SK-N-SH (cell line): ENCODE data around the gene MTA2. TPM values are rescaled to one million over a fixed set of nuclear protein-coding genes. Genes with fewer than 3 reads are reported as not detected.

Source experiments
- CTCF ChIA-PET: fragments of 300-600, 350-600 bp; formaldehyde crosslinking; extraction: SDS; loops from one replicate; lab custom pipeline; 2021; lab: Yijun Ruan, JAX
- POLR2A ChIA-PET: fragments of 350-600 bp; sonication (Branson Sonifier 250); formaldehyde crosslinking; extraction: SDS; loops from one replicate; lab custom pipeline; 2020; ENCODE audit warnings: antibody characterized with exemption, inconsistent platforms; lab: Yijun Ruan, JAX
- DNase-seq: peaks from one replicate; pipeline ENCODE4 v3.0.0; 2012
- H2AFZ ChIP-seq: fragments of 200-600 bp; sonication (generic); 2 replicates; pipeline ENCODE4 v1.8.1; 2016; ENCODE audit warnings: antibody characterized with exemption, mild to moderate bottlenecking, low read depth
- H3F3A ChIP-seq: fragments of 200-600 bp; sonication (generic); replicated peaks from 2 replicates; pipeline ENCODE3; 2016; ENCODE audit warnings: antibody characterized with exemption, mild to moderate bottlenecking; ENCODE audit not compliant: insufficient read depth
- H3K27ac ChIP-seq, 2 experiments: fragments of 200-500 bp in 1 of 2; fragments of 200-600 bp in 1 of 2; sonication (Bioruptor generic) in 1 of 2; sonication (generic), shearing (Covaris generic) in 1 of 2; 2 replicates each; pipeline versions ENCODE4 v1.5.1 to v1.6.1; 2014 to 2016; ENCODE audit warnings: low read depth in 2 of 2, inconsistent platforms in 1 of 2, low read length in 1 of 2, mild to moderate bottlenecking in 1 of 2, mixed read lengths in 1 of 2
- H3K27me3 ChIP-seq: fragments of 200-600 bp; sonication (generic), shearing (Covaris generic); 2 replicates; pipeline ENCODE4 v1.6.1; 2016; ENCODE audit warnings: mixed run types; ENCODE audit not compliant: insufficient read depth
- H3K36me3 ChIP-seq, 2 experiments: fragments of 200-500 bp in 1 of 2; fragments of 200-600 bp in 1 of 2; sonication (Bioruptor generic) in 1 of 2; sonication (generic) in 1 of 2; replicated peaks in 1 of 2; 2 replicates each; pipeline versions ENCODE3 to v1.5.1; 2014 to 2016; ENCODE audit warnings: low read length in 1 of 2, mild to moderate bottlenecking in 1 of 2; ENCODE audit not compliant: insufficient read depth in 2 of 2, control insufficient read depth in 1 of 2
- H3K4me1 ChIP-seq, 2 experiments: fragments of 200-500 bp in 1 of 2; fragments of 200-600 bp in 1 of 2; sonication (Bioruptor generic) in 1 of 2; sonication (generic), shearing (Covaris generic) in 1 of 2; 2 replicates each; pipeline versions ENCODE4 v1.5.1 to v1.6.1; 2014 to 2016; ENCODE audit warnings: low read depth in 1 of 2, low read length in 1 of 2, mixed run types in 1 of 2; ENCODE audit not compliant: insufficient read depth in 2 of 2, control insufficient read depth in 1 of 2
- H3K4me2 ChIP-seq: fragments of 200-600 bp; sonication (generic), shearing (Covaris generic); 2 replicates; pipeline ENCODE4 v1.6.1; 2017; ENCODE audit warnings: mixed run types
- H3K4me3 ChIP-seq, 2 experiments: fragments of 200-500 bp in 1 of 2; fragments of 200-600 bp in 1 of 2; sonication (Bioruptor generic) in 1 of 2; sonication (generic), shearing (Covaris generic) in 1 of 2; 2 replicates each; pipeline versions ENCODE4 v1.5.1 to v1.8.1; 2014 to 2016; ENCODE audit warnings: low read depth in 2 of 2, inconsistent platforms in 1 of 2, low read length in 1 of 2, mild to moderate bottlenecking in 1 of 2, mixed read lengths in 1 of 2, moderate library complexity in 1 of 2
- H3K79me2 ChIP-seq: fragments of 200-600 bp; sonication (generic); 2 replicates; pipeline ENCODE4 v1.8.1; 2017; ENCODE audit warnings: mild to moderate bottlenecking; ENCODE audit not compliant: insufficient read depth
- H3K9ac ChIP-seq: fragments of 200-600 bp; sonication (generic); 2 replicates; pipeline ENCODE4 v1.6.1; 2017; ENCODE audit warnings: mixed run types
- H3K9me2 ChIP-seq: fragments of 200-600 bp; sonication (generic); 2 replicates; pipeline ENCODE4 v1.6.1; 2017; ENCODE audit warnings: mixed run types
- H3K9me3 ChIP-seq: fragments of 200-600 bp; sonication (generic); 2 replicates; pipeline ENCODE4 v1.6.1; 2017; ENCODE audit warnings: mixed run types, mild to moderate bottlenecking, moderate library complexity
- H4K20me1 ChIP-seq: fragments of 200-600 bp; sonication (generic); 2 replicates; pipeline ENCODE4 v1.6.1; 2017; ENCODE audit warnings: mild to moderate bottlenecking, mixed run types; ENCODE audit not compliant: insufficient read depth
- CHD2 ChIP-seq: fragments of 150-350 bp; IDR thresholded peaks from 2 replicates; pipeline ENCODE4 v1.6.1; 2018; ENCODE audit warnings: low read length; ENCODE audit not compliant: partially characterized antibody
- CTCF ChIP-seq: fragments of 200-600 bp; sonication (generic); IDR thresholded peaks from 2 replicates; pipeline ENCODE4 v1.6.1; 2017; ENCODE audit warnings: antibody characterized with exemption, mild to moderate bottlenecking, moderate library complexity
- ELF1 ChIP-seq: IDR thresholded peaks from 2 replicates; pipeline ENCODE4 v1.4.0; 2012
- MAX ChIP-seq: IDR thresholded peaks from 2 replicates; pipeline ENCODE4 v1.4.0; 2012; ENCODE audit warnings: low read depth
- POLR2AphosphoS5 ChIP-seq: IDR thresholded peaks from 2 replicates; pipeline ENCODE4 v1.6.1; 2012; ENCODE audit warnings: low read depth, low read length
- RAD21 ChIP-seq: IDR thresholded peaks from 2 replicates; pipeline ENCODE4 v1.6.1; 2012; ENCODE audit warnings: mild to moderate bottlenecking, low read length
- RFX5 ChIP-seq: IDR thresholded peaks from 2 replicates; pipeline ENCODE4 v1.6.1; 2012; ENCODE audit warnings: mild to moderate bottlenecking, improper control_type of control experiment, low read length
- SMC3 ChIP-seq: IDR thresholded peaks from 2 replicates; pipeline ENCODE4 v1.6.1; 2012; ENCODE audit warnings: low read depth, low read length, improper control_type of control experiment
- TAF1 ChIP-seq: IDR thresholded peaks from 2 replicates; pipeline ENCODE4 v1.6.1; 2012; ENCODE audit warnings: low read depth, mild to moderate bottlenecking, low read length, moderate library complexity, borderline replicate concordance
- WGBS: methylation state at CpG from one replicate; pipeline ENCODE4 v1.1.6; 2017; ENCODE audit warnings: low lambda C conversion rate; 5-methylcytosine and 5-hydroxymethylcytosine counted together
- polyA plus RNA-seq, 3 experiments: library from polyadenylated mRNA; depleted of rRNA; stranded (reverse); fragments of >200 nt; gene quantifications; 2 replicates each; pipeline ENCODE4 v1.2.3, GENCODE V29; 2012
- TF ChIP-seq, protein P1 (sequence below): IDR thresholded peaks from 2 replicates; pipeline ENCODE4 v1.4.0; 2012; ENCODE audit warnings: low read depth, borderline replicate concordance
- TF ChIP-seq, protein P2 (sequence below): fragments of 150-350 bp; IDR thresholded peaks from 2 replicates; pipeline ENCODE4 v1.6.1; 2017; ENCODE audit warnings: antibody characterized with exemption, low read length, low read depth, borderline replicate concordance

The MTA2 gene
- polyA plus RNA-seq, 1 of the 3 experiments (the other 2 are of a cell fraction), result 18.4 TPM

DNA sequence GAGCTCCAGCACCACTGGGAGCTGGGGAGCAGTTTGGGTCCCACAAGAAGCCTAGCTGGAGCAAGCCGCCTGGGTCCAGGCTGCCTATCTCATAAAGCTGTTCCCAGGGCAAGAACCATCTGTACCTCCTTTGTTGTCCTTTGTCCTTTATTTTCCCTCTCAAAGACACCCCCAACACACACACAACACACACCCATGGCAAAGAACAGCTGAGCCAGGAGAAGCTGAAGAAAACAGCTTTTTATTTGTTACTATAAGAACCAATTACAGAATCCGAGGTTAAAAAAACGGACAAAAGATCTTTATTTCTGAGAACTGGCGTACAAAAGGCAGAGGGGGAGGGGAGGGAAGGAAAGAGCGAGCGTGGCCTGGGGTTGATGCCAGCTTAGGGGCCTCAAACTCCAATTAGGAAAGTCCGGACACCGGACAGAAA lies 8.7 kb downstream of the MTA2 start:
- TF ChIP-seq TAF1 (no peak), CHD2 (no peak), RFX5 (no peak), RAD21 (no peak), CTCF (no peak), MAX (no peak)
- TF ChIP-seq, protein P1, sequence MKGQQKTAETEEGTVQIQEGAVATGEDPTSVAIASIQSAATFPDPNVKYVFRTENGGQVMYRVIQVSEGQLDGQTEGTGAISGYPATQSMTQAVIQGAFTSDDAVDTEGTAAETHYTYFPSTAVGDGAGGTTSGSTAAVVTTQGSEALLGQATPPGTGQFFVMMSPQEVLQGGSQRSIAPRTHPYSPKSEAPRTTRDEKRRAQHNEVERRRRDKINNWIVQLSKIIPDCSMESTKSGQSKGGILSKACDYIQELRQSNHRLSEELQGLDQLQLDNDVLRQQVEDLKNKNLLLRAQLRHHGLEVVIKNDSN, result no peak
- peak overlapping the region; percentile 88; the same call in 1 of the 2 replicates for H3K4me2 ChIP-seq
- peaks cover 47 to 48% of the 10 kb centered on the region in 2 experiments for H3K36me3 ChIP-seq
- no peaks in the 10 kb centered on the region for H3K9me2 ChIP-seq
- 68% methylated on average over 8 of the region's 8 CpGs for WGBS
- H4K20me1 ChIP-seq, result no peaks in the 10 kb centered on the region
- no peak overlapping the region for H3K9ac ChIP-seq
- H3K79me2 ChIP-seq, result peaks cover 47% of the 10 kb centered on the region
- H3K4me3 ChIP-seq, result no peak overlapping the region
- peaks cover 50% of the 10 kb centered on the region for H3F3A ChIP-seq
- no peaks in the 10 kb centered on the region for H3K9me3 ChIP-seq
- peaks cover 13 to 17% of the 10 kb centered on the region in 2 experiments; a peak in 3 of 4 replicates for H3K4me1 ChIP-seq
- POLR2A ChIA-PET, result interaction anchor here (1.0 to 2.8 kb wide), 5 partner anchors 19 to 134 kb away, joined by 3 to 47 read pairs (median 18); partner anchors contain the start of genes B3GAT3, EEF1G, EML3 and GANAB
- CTCF ChIA-PET, result interaction anchor here (1.1 to 6.2 kb wide), 11 partner anchors 8 to 198 kb away, joined by 3 to 69 read pairs (median 7); partner anchors contain the start of genes EML3, MTA2, ROM1 and TMEM179B
- H2AFZ ChIP-seq, result no peak overlapping the region
- DNase-seq, result no peak
- peak overlapping the region; percentile 80 to 94 for H3K27ac ChIP-seq
- no peaks in the 10 kb centered on the region for H3K27me3 ChIP-seq

DNA sequence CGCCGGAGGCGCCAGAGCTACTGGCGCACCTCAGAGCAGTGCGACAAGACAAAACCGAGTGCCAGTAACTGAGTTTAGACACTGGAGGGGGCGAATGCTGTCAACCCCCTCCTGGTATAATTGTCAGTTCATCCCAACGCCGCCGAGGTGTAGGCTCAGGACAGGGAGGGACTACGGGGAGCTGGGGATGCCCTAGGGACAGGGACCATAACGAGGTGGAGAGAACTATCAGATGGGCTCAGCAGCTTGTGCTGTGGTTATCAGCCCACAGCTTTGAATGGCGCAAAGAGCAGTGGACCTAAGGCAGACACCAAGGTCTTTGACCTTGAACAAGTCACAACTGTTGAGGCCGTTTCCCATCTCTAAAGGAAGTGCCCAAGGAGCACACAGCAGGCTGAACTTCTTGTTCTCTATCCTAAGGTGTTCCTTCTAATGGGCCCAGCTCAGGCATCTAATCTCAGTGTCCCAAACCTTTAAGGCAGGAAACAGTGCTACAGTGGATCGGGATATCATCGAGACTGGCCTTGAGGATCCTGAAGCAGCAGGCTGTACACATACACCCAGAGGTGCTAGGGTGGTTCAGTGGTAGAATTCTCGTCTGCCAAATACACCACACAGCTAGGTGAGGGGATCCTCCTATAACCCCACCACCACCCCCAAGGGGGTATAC lies 9.4 kb downstream of the MTA2 start:
- Histone ChIP-seq H3K36me3 (peaks cover 41 to 47% of the 10 kb centered on the region in 2 experiments), H3K9me3 (no peaks in the 10 kb centered on the region), H2AFZ (peak overlapping the region; percentile 52; the same call in 1 of the 2 replicates), H3K4me1 (peaks cover 13 to 17% of the 10 kb centered on the region in 2 experiments; a peak in 3 of 4 replicates), H3K27ac (peak overlapping the region; percentile 80 to 94), H3K9me2 (no peaks in the 10 kb centered on the region), H3K4me2 (peak overlapping the region; percentile 88), H3F3A (peaks cover 46% of the 10 kb centered on the region), H3K9ac (peak overlapping the region; percentile 56; the same call in 1 of the 2 replicates), H4K20me1 (no peaks in the 10 kb centered on the region), H3K27me3 (no peaks in the 10 kb centered on the region), H3K79me2 (peaks cover 40% of the 10 kb centered on the region), H3K4me3 (peak overlapping the region; percentile 61 to 78)
- DNase-seq, result no peak
- WGBS, result 26% methylated on average over 17 of the region's 17 CpGs
- TF ChIP-seq ELF1, result no peak
- no peak for TF ChIP-seq MAX
- no peak for TF ChIP-seq POLR2AphosphoS5
- 0 out of 2 replicates have a peak, but pooled peaks have one; percentile 5 for TF ChIP-seq SMC3
- TF ChIP-seq, protein P2, sequence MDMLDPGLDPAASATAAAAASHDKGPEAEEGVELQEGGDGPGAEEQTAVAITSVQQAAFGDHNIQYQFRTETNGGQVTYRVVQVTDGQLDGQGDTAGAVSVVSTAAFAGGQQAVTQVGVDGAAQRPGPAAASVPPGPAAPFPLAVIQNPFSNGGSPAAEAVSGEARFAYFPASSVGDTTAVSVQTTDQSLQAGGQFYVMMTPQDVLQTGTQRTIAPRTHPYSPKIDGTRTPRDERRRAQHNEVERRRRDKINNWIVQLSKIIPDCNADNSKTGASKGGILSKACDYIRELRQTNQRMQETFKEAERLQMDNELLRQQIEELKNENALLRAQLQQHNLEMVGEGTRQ, result no peak
- POLR2A ChIA-PET, result interaction anchor here (0.5 to 2.8 kb wide), 37 partner anchors 10 to 248 kb away, joined by 3 to 59 read pairs (median 6); partner anchors contain the start of genes AHNAK, B3GAT3, C11orf98 and CSKMT
- CTCF ChIA-PET, result interaction anchor here (0.6 to 6.2 kb wide), 19 partner anchors 9 to 213 kb away, joined by 3 to 69 read pairs (median 4); partner anchors contain the start of genes B3GAT3, C11orf98, CSKMT and EML3
